ENCODE measurements around the gene TSHZ2. TPM values are rescaled to one million over a fixed set of nuclear protein-coding genes. Genes with fewer than 3 reads are reported as not detected.
"Not testable (repeated sequence)": the region's sequence is repeated elsewhere in the genome, so short reads cannot be mapped to it uniquely, and the experiment has no call there.

The TSHZ2 gene
- total RNA-seq, 1 donor from 2014 or later, result 11.8 TPM

GRCh38 chr20:53517146-53517545, 545.0 kb downstream of the TSHZ2 start:
- DNase-seq, result no peak

GRCh38 chr20:53521421-53521820, 549.3 kb downstream of the TSHZ2 start:
- not testable (repeated sequence) for DNase-seq

- DNase-seq, result no peak
Observed at GRCh38 chr20:53522026-53522425, 549.9 kb downstream of the TSHZ2 start.

GRCh38 chr20:53522696-53523095, 550.5 kb downstream of the TSHZ2 start:
- no peak for DNase-seq

GRCh38 chr20:53523615-53524014, 551.5 kb downstream of the TSHZ2 start:
- not testable (repeated sequence) for DNase-seq

GRCh38 chr20:53524589-53525312, 552.6 kb downstream of the TSHZ2 start:
- peak; percentile 42 for DNase-seq

GRCh38 chr20:53527196-53527595, 555.0 kb downstream of the TSHZ2 start:
- DNase-seq, result no peak

- no peak for DNase-seq
Observed at GRCh38 chr20:53529658-53530057, 557.5 kb downstream of the TSHZ2 start.

GRCh38 chr20:53530440-53530839, 558.3 kb downstream of the TSHZ2 start:
- DNase-seq, result no peak

GRCh38 chr20:53532654-53533312, 560.6 kb downstream of the TSHZ2 start:
- DNase-seq, result not testable (repeated sequence)

GRCh38 chr20:53533500-53533899, 561.3 kb downstream of the TSHZ2 start:
- DNase-seq, result no peak

- no peak for DNase-seq
Observed at GRCh38 chr20:53534037-53534436, 561.9 kb downstream of the TSHZ2 start.

GRCh38 chr20:53535878-53536277, 563.7 kb downstream of the TSHZ2 start:
- DNase-seq, result no peak

GRCh38 chr20:53536382-53536781, 564.2 kb downstream of the TSHZ2 start:
- not testable (repeated sequence) for DNase-seq

- no peak for DNase-seq
Observed at GRCh38 chr20:53539516-53539915, 567.4 kb downstream of the TSHZ2 start.

Small RNA genes within 50 kb of the gene (small RNA-seq; reads per million reads assigned to genes)
- gene RF00019 (ENCODE audit: low replicate concordance), result not detected

Data from tongue (tissue), 3 donors.